ENCODE measurements around the gene GRK5.

GRCh38 chr10:119377958-119378736 lies 170.8 kb downstream of the GRK5 start:
- no peak for TF ChIP-seq CTCF (IDR thresholded peaks at IDR 0.05)
- no peak for TF ChIP-seq REST (IDR thresholded peaks at IDR 0.05; ENCODE audit: insufficient read depth in 1 of 2, low read depth in 2 of 2, low read length in 1 of 2)
- no peak for TF ChIP-seq SIN3A (IDR thresholded peaks at IDR 0.05; ENCODE audit: borderline replicate concordance, insufficient read depth, low read depth, low read length)

All from Panc1 (cell line).